ENCODE results near the gene ACOT11. TPM values are rescaled to one million over a fixed set of nuclear protein-coding genes. Genes with fewer than 3 reads are reported as not detected.

The ACOT11 gene
- total RNA-seq (10 to 100 TPM in 5 of 7 donors, 1 to 10 TPM in 2; 7.6 to 28.4 (median 17.0) TPM), polyA plus RNA-seq (1 to 10 TPM; 3.0 to 7.2 TPM)
- long read RNA-seq, donor 1, transcript ACOT11-201 (16 exons, 3,082 nt): major isoform, 7 of 33 reads
- long read RNA-seq, donor 1, partial matches to known transcripts: 5 of 33 reads
- long read RNA-seq, donor 1, other reads (novel, unspliced or antisense): 20 of 33 reads
- long read RNA-seq, donor 2: 0 reads
- long read RNA-seq, donor 3, partial matches to known transcripts: 3 of 16 reads
- long read RNA-seq, donor 3, other reads (novel, unspliced or antisense): 9 of 16 reads

DNA sequence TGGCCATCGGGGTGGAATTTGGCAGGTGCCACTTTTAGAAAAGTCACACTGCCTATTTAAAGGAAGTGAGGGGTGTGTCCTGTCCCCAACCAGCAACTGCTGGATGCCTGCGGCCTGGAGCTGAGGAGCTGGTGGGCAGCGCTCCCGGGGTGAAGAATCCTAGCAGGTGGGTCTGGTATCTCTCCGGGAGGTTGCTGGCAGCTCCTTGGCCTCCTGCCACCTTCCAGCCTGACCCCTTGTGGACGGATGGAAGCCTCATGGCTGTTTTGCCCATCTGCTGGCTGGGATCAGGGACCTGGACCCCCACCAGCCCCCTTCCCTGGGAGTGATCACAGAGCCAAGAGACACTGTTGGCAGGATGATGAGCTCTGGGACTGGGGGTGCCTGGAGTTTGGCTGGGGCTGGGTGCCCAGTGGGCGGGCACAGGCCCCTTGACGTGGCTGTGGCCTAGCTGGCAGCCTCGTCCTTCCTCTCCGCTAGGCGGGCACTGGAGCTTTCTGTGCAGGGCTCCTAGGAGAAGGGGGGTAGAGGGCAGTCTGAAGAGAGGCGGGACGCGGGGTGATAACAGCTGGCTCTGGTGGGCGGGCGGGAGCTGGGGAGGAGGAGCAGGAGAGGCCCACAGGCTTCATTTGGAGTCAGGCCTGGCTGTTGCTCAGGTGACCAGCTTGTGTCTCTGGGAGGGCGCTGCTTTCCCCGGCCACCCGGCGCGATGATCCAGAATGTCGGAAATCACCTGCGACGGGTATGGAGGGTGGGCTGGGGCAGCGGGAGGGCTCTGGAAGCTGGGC is at the start of gene ACOT11:
Gene ACOT11, plus strand, starts transcription at position 628 of the 788 bp plus-strand sequence. Its CDS starts 82 bp downstream, at position 710.
- Histone ChIP-seq H3K4me1 (ENCODE audit: insufficient read depth) (peaks cover 12% of the 10 kb centered on the region), H3K4me3 (peak within 1 kb of the TSS; percentile 27), H3K36me3 (no peaks in the 10 kb centered on the region), H3K27ac (peak within 1 kb of the TSS; percentile 33 to 87), H3K9me3 (no peaks in the 10 kb centered on the region), H3K27me3 (no peaks in the 10 kb centered on the region)
- WGBS, 3 donors: 7 to 16% (median 7%) methylated on average over 24 to 25 of the region's 25 CpGs
- peak; percentile 53 to 75 (median 62) for TF ChIP-seq CTCF (IDR thresholded peaks at IDR 0.05)
- no peak for TF ChIP-seq EP300 (IDR thresholded peaks at IDR 0.05)
- peak; percentile 89 to 95 (median 91) for DNase-seq
- intact Hi-C loops (cut with DNase I): loop anchor here in 1 of 4 donors (2.0 kb wide), 1 partner anchor 33 kb away; no protein-coding TSS in a partner anchor

DNA sequence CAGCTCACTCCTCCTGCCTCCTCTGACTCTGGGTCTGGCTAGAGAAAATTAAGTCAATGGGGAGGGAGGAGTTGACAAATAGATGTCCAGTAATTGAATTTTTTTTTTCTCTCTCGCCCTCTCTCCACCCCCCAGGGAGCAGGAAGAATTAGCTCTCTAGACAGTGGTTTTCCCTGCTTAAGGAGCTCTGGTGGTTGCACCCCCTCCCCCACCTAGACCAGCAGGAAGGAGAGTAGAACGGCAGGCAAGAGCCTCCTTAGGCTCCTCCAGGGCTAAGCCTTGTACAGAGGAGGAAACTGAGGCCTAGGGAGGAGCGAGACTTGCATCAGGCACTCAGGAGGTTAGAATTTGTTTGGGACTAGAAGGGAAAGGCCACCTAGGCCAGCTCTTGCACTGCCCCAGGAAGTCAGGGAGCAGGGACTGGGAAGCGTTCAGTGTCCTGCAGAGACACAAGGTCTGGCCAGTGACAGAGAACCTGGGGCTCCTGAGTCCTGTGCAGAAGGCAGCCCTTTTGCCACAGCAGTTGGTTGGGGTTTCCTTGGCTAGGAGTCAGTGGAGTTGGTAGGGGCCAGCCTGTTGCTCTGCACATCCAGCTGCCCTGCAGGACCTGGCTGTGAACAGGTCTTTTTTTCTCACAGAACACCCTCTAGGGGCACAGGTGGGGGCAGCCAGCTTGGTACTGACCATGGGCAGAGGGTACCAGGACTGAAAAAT is 49.5 kb upstream of the ACOT11 start:
- Histone ChIP-seq H3K27me3 (no peaks in the 10 kb centered on the region), H3K4me1 (ENCODE audit: insufficient read depth) (no peaks in the 10 kb centered on the region), H3K9me3 (no peaks in the 10 kb centered on the region), H3K4me3 (no peak overlapping the region), H3K27ac (no peak overlapping the region), H3K36me3 (no peaks in the 10 kb centered on the region)
- TF ChIP-seq POLR2A (IDR thresholded peaks at IDR 0.05): no peak
- no peak for TF ChIP-seq CTCF (IDR thresholded peaks at IDR 0.05)
- no peak for TF ChIP-seq EP300 (IDR thresholded peaks at IDR 0.05)
- intact Hi-C loops (cut with DNase I): loop anchor here (5.0 to 10.0 kb wide), 6 partner anchors 231 to 634 kb away; partner anchors contain the start of gene TTC22 (in 1 of the 4)
- WGBS, 3 donors: 74 to 83% (median 75%) methylated on average over 4 of the region's 4 CpGs
- no peak for DNase-seq

GRCh38 chr1:54499097-54499359 is 49.0 kb upstream of the ACOT11 start:
- no peaks in the 10 kb centered on the region for H3K9me3 ChIP-seq
- 9 to 14% (median 10%) methylated on average over 9 of the region's 9 CpGs for WGBS, 3 donors
- no peak overlapping the region for H3K27ac ChIP-seq
- no peaks in the 10 kb centered on the region for H3K36me3 ChIP-seq
- no peaks in the 10 kb centered on the region for H3K27me3 ChIP-seq
- peak overlapping the region; percentile 36 for H3K4me3 ChIP-seq
- no peaks in the 10 kb centered on the region for H3K4me1 ChIP-seq (ENCODE audit: insufficient read depth)
- DNase-seq: no peak
- intact Hi-C loops (cut with DNase I): loop anchor here (5.0 to 10.0 kb wide), 6 partner anchors 232 to 634 kb away; partner anchors contain the start of gene TTC22 (in 1 of the 4)
- TF ChIP-seq CTCF (IDR thresholded peaks at IDR 0.05) (no peak), EP300 (IDR thresholded peaks at IDR 0.05) (no peak), POLR2A (IDR thresholded peaks at IDR 0.05) (no peak)

- intact Hi-C loops (cut with DNase I): loop anchor here (5.0 to 10.0 kb wide), 7 partner anchors 232 to 635 kb away; partner anchors contain the start of gene TTC22 (in 1 of the 4)
These were observed 48.5 kb upstream of the ACOT11 start for GRCh38 chr1:54499360-54500106.

More at GRCh38 chr1:54499360-54500106, 48.5 kb upstream of the ACOT11 start:
- Histone ChIP-seq H3K9me3 (no peaks in the 10 kb centered on the region), H3K27me3 (no peaks in the 10 kb centered on the region), H3K27ac (no peak overlapping the region), H3K4me1 (ENCODE audit: insufficient read depth) (no peaks in the 10 kb centered on the region), H3K4me3 (peak overlapping the region; percentile 36), H3K36me3 (no peaks in the 10 kb centered on the region)
- TF ChIP-seq EP300 (IDR thresholded peaks at IDR 0.05) (no peak), CTCF (IDR thresholded peaks at IDR 0.05) (peak in 2 of 3 donors; percentile 15 to 17), POLR2A (IDR thresholded peaks at IDR 0.05) (no peak)
- DNase-seq: peak; percentile 50 to 70 (median 57)
- WGBS, 3 donors: 1 to 3% (median 2%) methylated on average over 26 to 50 of the region's 50 CpGs

Data from ovary (tissue), 10 donors.